ENCODE data around the gene UTY. TPM values are rescaled to one million over a fixed set of nuclear protein-coding genes. Genes with fewer than 3 reads are reported as not detected.

Gene UTY
- total and polyA plus RNA-seq, 9 of the 15 experiments (the other 6 are each of a cell fraction or from before 2014, with no cell fraction given): 0.09 TPM; not detected in 8

DNA sequence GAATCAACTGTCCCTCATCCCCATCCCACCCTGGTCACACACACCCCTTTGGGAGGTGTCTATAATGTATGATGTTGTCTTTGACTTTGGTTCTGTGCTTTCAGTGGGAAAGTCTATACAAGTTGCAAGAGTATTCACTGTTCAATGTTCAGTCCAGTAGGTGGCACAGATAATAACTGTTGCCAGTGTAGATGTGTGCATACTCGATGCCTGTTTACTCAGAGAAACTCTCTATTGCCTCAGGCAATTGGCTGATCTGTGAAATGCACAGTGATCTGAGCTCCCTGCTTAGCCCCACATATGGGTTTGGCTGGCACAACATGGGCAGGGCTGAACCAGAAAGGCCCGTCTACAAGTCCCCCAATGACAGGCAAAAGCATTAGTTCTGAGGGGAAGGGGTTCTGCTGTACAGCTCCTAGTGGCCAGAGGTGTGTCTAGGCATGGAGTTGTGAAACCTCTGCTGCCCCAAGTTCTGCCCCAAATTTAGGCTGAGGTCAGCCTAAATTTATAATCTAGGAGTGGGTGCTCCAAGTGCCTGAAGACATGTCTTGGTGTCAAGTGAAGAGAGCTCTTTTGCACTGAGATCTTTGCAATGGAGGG lies 252.4 kb downstream of the UTY start:
- no TSS peak for BruUV-seq (replicated peaks)
- Histone ChIP-seq H3K4me2 (ENCODE audit: insufficient read depth, low read length) (no peak overlapping the region), H3K4me1 (replicated peaks in 1 of 2; ENCODE audit: control insufficient read depth in 2 of 2, insufficient read depth in 2 of 2, low read length in 2 of 2) (no peaks in the 10 kb centered on the region), H3K9me1 (ENCODE audit: control insufficient read depth, insufficient read depth, low read length) (no peaks in the 10 kb centered on the region), H3K4me3 (no peak overlapping the region), H2AFZ (ENCODE audit: low read depth, low read length) (no peak overlapping the region), H3K9me3 (replicated peaks; ENCODE audit: control insufficient read depth, insufficient read depth, low read depth, low read length) (no peaks in the 10 kb centered on the region), H3K36me3 (ENCODE audit: control insufficient read depth, insufficient read depth, low read length) (no peaks in the 10 kb centered on the region), H3K79me2 (ENCODE audit: control insufficient read depth, insufficient read depth, low read length) (no peaks in the 10 kb centered on the region), H4K20me1 (replicated peaks; ENCODE audit: control insufficient read depth, insufficient read depth, low read length) (no peaks in the 10 kb centered on the region), H3K27ac (ENCODE audit: extremely low read depth, low read depth, low read length) (no peak overlapping the region), H3K27me3 (ENCODE audit: control insufficient read depth in 2 of 2, insufficient read depth in 2 of 2, low read length in 2 of 2) (no peaks in the 10 kb centered on the region), H3K9ac (ENCODE audit: insufficient read depth in 1 of 2, low read depth in 2 of 2, low read length in 2 of 2) (no peak overlapping the region)
- no peak for DNase-seq (ENCODE audit: extremely low read depth in 1 of 4, low spot score in 3 of 4)
- POLR2A ChIA-PET: no interaction called here
- intact Hi-C loops (cut with micrococcal nuclease): no loop called here
- no peak for FAIRE-seq
- ATAC-seq: no peak
- no CpG with 5 or more reads among the region's 2 CpGs for WGBS (ENCODE audit: insufficient coverage, low coverage, missing lambda C conversion rate)
- in situ Hi-C loops (cut with MboI): no loop called here
- CTCF ChIA-PET (ENCODE audit: low intra/inter-chr PET ratio): no interaction called here
- no peak for TF ChIP-seq ZNF586 (CRISPR knock-in tag; conservative IDR thresholded peaks at IDR 0.05)
- TF ChIP-seq, protein P1, sequence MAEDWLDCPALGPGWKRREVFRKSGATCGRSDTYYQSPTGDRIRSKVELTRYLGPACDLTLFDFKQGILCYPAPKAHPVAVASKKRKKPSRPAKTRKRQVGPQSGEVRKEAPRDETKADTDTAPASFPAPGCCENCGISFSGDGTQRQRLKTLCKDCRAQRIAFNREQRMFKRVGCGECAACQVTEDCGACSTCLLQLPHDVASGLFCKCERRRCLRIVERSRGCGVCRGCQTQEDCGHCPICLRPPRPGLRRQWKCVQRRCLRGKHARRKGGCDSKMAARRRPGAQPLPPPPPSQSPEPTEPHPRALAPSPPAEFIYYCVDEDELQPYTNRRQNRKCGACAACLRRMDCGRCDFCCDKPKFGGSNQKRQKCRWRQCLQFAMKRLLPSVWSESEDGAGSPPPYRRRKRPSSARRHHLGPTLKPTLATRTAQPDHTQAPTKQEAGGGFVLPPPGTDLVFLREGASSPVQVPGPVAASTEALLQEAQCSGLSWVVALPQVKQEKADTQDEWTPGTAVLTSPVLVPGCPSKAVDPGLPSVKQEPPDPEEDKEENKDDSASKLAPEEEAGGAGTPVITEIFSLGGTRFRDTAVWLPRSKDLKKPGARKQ (CRISPR knock-in tag; IDR thresholded peaks at IDR 0.05): no peak
- TF ChIP-seq ZNF699 (CRISPR knock-in tag; IDR thresholded peaks at IDR 0.05; ENCODE audit: insufficient replicate concordance): no peak
- no peak for TF ChIP-seq SUPT5H (IDR thresholded peaks at IDR 0.05)
- no peak for TF ChIP-seq ETV6 (IDR thresholded peaks at IDR 0.05; ENCODE audit: borderline replicate concordance in 1 of 2, low read depth in 2 of 2, low read length in 1 of 2)
- TF ChIP-seq ETV6 (CRISPR knock-in tag; IDR thresholded peaks at IDR 0.05; ENCODE audit: borderline replicate concordance): no peak
- no peak for TF ChIP-seq ZNF75A (CRISPR knock-in tag; IDR thresholded peaks at IDR 0.05)
- no peak for TF ChIP-seq ZNF232 (CRISPR knock-in tag; IDR thresholded peaks at IDR 0.05)
- TF ChIP-seq C11orf30 (IDR thresholded peaks at IDR 0.05; ENCODE audit: low read depth): no peak
- no peak for TF ChIP-seq ZNF445 (CRISPR knock-in tag; IDR thresholded peaks at IDR 0.05; ENCODE audit: low read depth)
- no peak for TF ChIP-seq RFX7 (CRISPR knock-in tag; IDR thresholded peaks at IDR 0.05)
- no peak for TF ChIP-seq CREM (IDR thresholded peaks at IDR 0.05; ENCODE audit: low read depth)
- TF ChIP-seq ZNF217 (CRISPR knock-in tag; IDR thresholded peaks at IDR 0.05): no peak
- TF ChIP-seq CBFA2T2 (conservative IDR thresholded peaks at IDR 0.05): no peak
- no peak for TF ChIP-seq HLTF (IDR thresholded peaks at IDR 0.05)
- no peak for TF ChIP-seq KLF16 (IDR thresholded peaks at IDR 0.05)
- TF ChIP-seq, protein P2, sequence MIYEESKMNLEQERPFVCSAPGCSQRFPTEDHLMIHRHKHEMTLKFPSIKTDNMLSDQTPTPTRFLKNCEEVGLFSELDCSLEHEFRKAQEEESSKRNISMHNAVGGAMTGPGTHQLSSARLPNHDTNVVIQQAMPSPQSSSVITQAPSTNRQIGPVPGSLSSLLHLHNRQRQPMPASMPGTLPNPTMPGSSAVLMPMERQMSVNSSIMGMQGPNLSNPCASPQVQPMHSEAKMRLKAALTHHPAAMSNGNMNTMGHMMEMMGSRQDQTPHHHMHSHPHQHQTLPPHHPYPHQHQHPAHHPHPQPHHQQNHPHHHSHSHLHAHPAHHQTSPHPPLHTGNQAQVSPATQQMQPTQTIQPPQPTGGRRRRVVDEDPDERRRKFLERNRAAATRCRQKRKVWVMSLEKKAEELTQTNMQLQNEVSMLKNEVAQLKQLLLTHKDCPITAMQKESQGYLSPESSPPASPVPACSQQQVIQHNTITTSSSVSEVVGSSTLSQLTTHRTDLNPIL (CRISPR knock-in tag; IDR thresholded peaks at IDR 0.05): no peak
- TF ChIP-seq, protein P3, sequence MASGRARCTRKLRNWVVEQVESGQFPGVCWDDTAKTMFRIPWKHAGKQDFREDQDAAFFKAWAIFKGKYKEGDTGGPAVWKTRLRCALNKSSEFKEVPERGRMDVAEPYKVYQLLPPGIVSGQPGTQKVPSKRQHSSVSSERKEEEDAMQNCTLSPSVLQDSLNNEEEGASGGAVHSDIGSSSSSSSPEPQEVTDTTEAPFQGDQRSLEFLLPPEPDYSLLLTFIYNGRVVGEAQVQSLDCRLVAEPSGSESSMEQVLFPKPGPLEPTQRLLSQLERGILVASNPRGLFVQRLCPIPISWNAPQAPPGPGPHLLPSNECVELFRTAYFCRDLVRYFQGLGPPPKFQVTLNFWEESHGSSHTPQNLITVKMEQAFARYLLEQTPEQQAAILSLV (tag; IDR thresholded peaks at IDR 0.05): no peak
- no peak for TF ChIP-seq ESRRA (IDR thresholded peaks at IDR 0.05; ENCODE audit: borderline replicate concordance, low read depth)
- no peak for TF ChIP-seq ZBTB7A (IDR thresholded peaks at IDR 0.05; ENCODE audit: borderline replicate concordance, control insufficient read depth, low read depth, low read length)
- no peak for TF ChIP-seq NEUROD1 (IDR thresholded peaks at IDR 0.05; ENCODE audit: borderline replicate concordance, low read depth, low read length, partially characterized antibody)
